HepG2 (cell line): ENCODE measurements around the gene PDE3B. TPM values are rescaled to one million over a fixed set of nuclear protein-coding genes. Genes with fewer than 3 reads are reported as not detected.
A peak's percentile ranks its signal among the peaks of the same experiment; 100 is the strongest.

Experiments used
- ARID2 ChIP-seq: sonication (generic); formaldehyde crosslinking; IDR thresholded peaks from 2 replicates; pipeline ENCODE4 v1.8.1; 2022; ENCODE audit warnings: mild to moderate bottlenecking, missing genetic modification reagents, borderline replicate concordance
- BHLHE40 ChIP-seq: IDR thresholded peaks from 2 replicates; pipeline ENCODE4 v1.6.1; 2011; ENCODE audit warnings: low read length, improper control_type of control experiment
- GATAD2A ChIP-seq: IDR thresholded peaks from 2 replicates; pipeline ENCODE4 v1.6.1; 2016
- HMGXB3 ChIP-seq: sonication (generic); formaldehyde crosslinking; IDR thresholded peaks from 2 replicates; pipeline ENCODE4 v1.4.0; 2020; ENCODE audit warnings: missing genetic modification reagents, borderline replicate concordance
- HNF4A ChIP-seq: sonication (generic); formaldehyde crosslinking; IDR thresholded peaks from 2 replicates; pipeline ENCODE4 v1.4.0; 2020; ENCODE audit warnings: missing genetic modification reagents
- HOXA3 ChIP-seq: sonication (generic); formaldehyde crosslinking; IDR thresholded peaks from 2 replicates; pipeline ENCODE4 v1.5.0; 2020; ENCODE audit warnings: missing genetic modification reagents
- HOXA7 ChIP-seq: sonication (generic); formaldehyde crosslinking; IDR thresholded peaks from 2 replicates; pipeline ENCODE4 v1.8.1; 2022; ENCODE audit warnings: mild to moderate bottlenecking, missing genetic modification reagents, moderate library complexity
- NFIB ChIP-seq: sonication (generic); formaldehyde crosslinking; IDR thresholded peaks from 2 replicates; pipeline ENCODE4 v1.9.0; 2021; ENCODE audit warnings: missing genetic modification reagents, mild to moderate bottlenecking, borderline replicate concordance
- NFRKB ChIP-seq: fragments of 450-650 bp; IDR thresholded peaks from 2 replicates; pipeline ENCODE4 v1.6.1; 2017
- NRL ChIP-seq: sonication (generic); formaldehyde crosslinking; IDR thresholded peaks from 2 replicates; pipeline ENCODE4 v1.5.0; 2020; ENCODE audit warnings: missing genetic modification reagents, mild to moderate bottlenecking, moderate library complexity, borderline replicate concordance
- RARG ChIP-seq: sonication (generic); formaldehyde crosslinking; IDR thresholded peaks from 2 replicates; pipeline ENCODE4 v1.4.0; 2020; ENCODE audit warnings: low read depth, mild to moderate bottlenecking, missing genetic modification reagents
- STAT5B ChIP-seq: sonication (generic); formaldehyde crosslinking; IDR thresholded peaks from 2 replicates; pipeline ENCODE4 v1.4.0; 2020; ENCODE audit warnings: missing genetic modification reagents
- TFAP4 ChIP-seq: sonication (generic); IDR thresholded peaks from 2 replicates; pipeline ENCODE4 v1.6.1; 2016; ENCODE audit warnings: low read depth, borderline replicate concordance
- THAP11 ChIP-seq: IDR thresholded peaks from 2 replicates; pipeline ENCODE4 v1.6.1; 2016; ENCODE audit warnings: missing biosample characterization, missing genetic modification reagents
- THYN1 ChIP-seq: sonication (generic); formaldehyde crosslinking; IDR thresholded peaks from 2 replicates; pipeline ENCODE4 v1.8.1; 2023; ENCODE audit warnings: low read depth, mild to moderate bottlenecking, moderate library complexity, missing genetic modification reagents, borderline replicate concordance
- TSC22D2 ChIP-seq: sonication (generic); formaldehyde crosslinking; IDR thresholded peaks from 2 replicates; pipeline ENCODE4 v1.5.1; 2020; ENCODE audit warnings: missing genetic modification reagents, mild to moderate bottlenecking, borderline replicate concordance
- ZBTB1 ChIP-seq: sonication (generic); formaldehyde crosslinking; IDR thresholded peaks from 2 replicates; pipeline ENCODE4 v1.4.0; 2020; ENCODE audit warnings: missing genetic modification reagents, borderline replicate concordance
- ZNF121 ChIP-seq: sonication (generic); formaldehyde crosslinking; IDR thresholded peaks from 2 replicates; pipeline ENCODE4 v1.5.0; 2020; ENCODE audit warnings: mild to moderate bottlenecking, missing genetic modification reagents
- ZNF205 ChIP-seq: IDR thresholded peaks from 2 replicates; pipeline ENCODE4 v1.6.1; 2018; ENCODE audit warnings: missing biosample characterization, missing genetic modification reagents
- ZNF382 ChIP-seq: sonication (generic); formaldehyde crosslinking; IDR thresholded peaks from 2 replicates; pipeline ENCODE4 v1.5.0; 2020; ENCODE audit warnings: missing genetic modification reagents, mild to moderate bottlenecking, borderline replicate concordance
- ZNF383 ChIP-seq: sonication (generic); formaldehyde crosslinking; IDR thresholded peaks from 2 replicates; pipeline ENCODE4 v1.4.0; 2020; ENCODE audit warnings: missing genetic modification reagents, mild to moderate bottlenecking, borderline replicate concordance
- ZNF615 ChIP-seq: sonication (generic); formaldehyde crosslinking; IDR thresholded peaks from 2 replicates; pipeline ENCODE4 v1.5.0; 2020; ENCODE audit warnings: mild to moderate bottlenecking, missing genetic modification reagents, borderline replicate concordance
- ZNF670 ChIP-seq: sonication (generic); formaldehyde crosslinking; IDR thresholded peaks from 2 replicates; pipeline ENCODE4 v1.8.0; 2022; ENCODE audit warnings: mild to moderate bottlenecking, missing genetic modification reagents, borderline replicate concordance
- ZNF770 ChIP-seq: sonication (generic); formaldehyde crosslinking; IDR thresholded peaks from 2 replicates; pipeline ENCODE4 v1.5.0; 2020; ENCODE audit warnings: mild to moderate bottlenecking, missing genetic modification reagents
- polyA plus RNA-seq, 8 experiments: library from polyadenylated mRNA; depleted of rRNA in 3 of 8; stranded (reverse) in 7 of 8; unstranded in 1 of 8; fragments of >200 nt; fragmentation: Illumina TruSeq in 4 of 8; extraction: Trizol in 4 of 8; gene quantifications; 2 replicates each; pipeline versions ENCODE4 v1.2.1 to v1.2.3, GENCODE V29; 2011 to 2016; ENCODE audit warnings: low read depth in 4 of 8, missing spikeins in 1 of 8, mixed read lengths in 1 of 8; ENCODE audit not compliant: insufficient read depth in 1 of 8
- total RNA-seq, 5 experiments: library from RNA; depleted of rRNA; stranded (reverse); fragments of >200 nt; fragmentation: Illumina TruSeq; extraction: Trizol; gene quantifications; 2 replicates each; pipeline ENCODE4 v1.2.3, GENCODE V29; 2016; ENCODE audit warnings: low read depth in 1 of 5
- TF ChIP-seq, protein P1 (sequence below): sonication (generic); formaldehyde crosslinking; conservative IDR thresholded peaks from 2 replicates; pipeline ENCODE4 v1.4.0; 2020; ENCODE audit warnings: missing genetic modification reagents

Gene PDE3B
- total and polyA plus RNA-seq, 2 of the 13 experiments (the other 11 are each of a cell fraction or from before 2014, with no cell fraction given): 14.1 to 26.5 TPM

GRCh38 chr11:14741195-14741594 is 97.6 kb downstream of the PDE3B start (continued):
- TF ChIP-seq ARID2 (CRISPR knock-in tag) (no peak), HMGXB3 (CRISPR knock-in tag) (no peak; the same call in 1 of the 2 replicates), STAT5B (CRISPR knock-in tag) (no peak), NFRKB (no peak), ZNF382 (CRISPR knock-in tag) (no peak), HOXA3 (no peak), TSC22D2 (CRISPR knock-in tag) (no peak), ZBTB1 (CRISPR knock-in tag) (no peak), NRL (CRISPR knock-in tag) (no peak), THAP11 (CRISPR knock-in tag) (peak; percentile 53), HOXA7 (CRISPR knock-in tag) (no peak), ZNF615 (CRISPR knock-in tag) (no peak), ZNF121 (CRISPR knock-in tag) (no peak), RARG (CRISPR knock-in tag) (no peak), ZNF205 (no peak), GATAD2A (CRISPR knock-in tag) (peak; percentile 97), ZNF670 (CRISPR knock-in tag) (no peak), BHLHE40 (no peak), NFIB (no peak), THYN1 (CRISPR knock-in tag) (no peak), ZNF770 (CRISPR knock-in tag) (no peak), ZNF383 (CRISPR knock-in tag) (no peak), TFAP4 (no peak), HNF4A (CRISPR knock-in tag) (peak; percentile 85)
- TF ChIP-seq, protein P1, sequence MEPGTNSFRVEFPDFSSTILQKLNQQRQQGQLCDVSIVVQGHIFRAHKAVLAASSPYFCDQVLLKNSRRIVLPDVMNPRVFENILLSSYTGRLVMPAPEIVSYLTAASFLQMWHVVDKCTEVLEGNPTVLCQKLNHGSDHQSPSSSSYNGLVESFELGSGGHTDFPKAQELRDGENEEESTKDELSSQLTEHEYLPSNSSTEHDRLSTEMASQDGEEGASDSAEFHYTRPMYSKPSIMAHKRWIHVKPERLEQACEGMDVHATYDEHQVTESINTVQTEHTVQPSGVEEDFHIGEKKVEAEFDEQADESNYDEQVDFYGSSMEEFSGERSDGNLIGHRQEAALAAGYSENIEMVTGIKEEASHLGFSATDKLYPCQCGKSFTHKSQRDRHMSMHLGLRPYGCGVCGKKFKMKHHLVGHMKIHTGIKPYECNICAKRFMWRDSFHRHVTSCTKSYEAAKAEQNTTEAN (CRISPR knock-in tag): no peak
